GM19351 (cell line): ENCODE data around the gene TICRR.

Source experiments
- ATAC-seq: cut with Tn5 transposase; IDR thresholded peaks from one replicate; pipeline ENCODE4 v1.9.1; 2021; ENCODE audit warnings: mild to moderate bottlenecking, moderate library complexity; ENCODE audit not compliant: unreplicated experiment

The TICRR gene

DNA sequence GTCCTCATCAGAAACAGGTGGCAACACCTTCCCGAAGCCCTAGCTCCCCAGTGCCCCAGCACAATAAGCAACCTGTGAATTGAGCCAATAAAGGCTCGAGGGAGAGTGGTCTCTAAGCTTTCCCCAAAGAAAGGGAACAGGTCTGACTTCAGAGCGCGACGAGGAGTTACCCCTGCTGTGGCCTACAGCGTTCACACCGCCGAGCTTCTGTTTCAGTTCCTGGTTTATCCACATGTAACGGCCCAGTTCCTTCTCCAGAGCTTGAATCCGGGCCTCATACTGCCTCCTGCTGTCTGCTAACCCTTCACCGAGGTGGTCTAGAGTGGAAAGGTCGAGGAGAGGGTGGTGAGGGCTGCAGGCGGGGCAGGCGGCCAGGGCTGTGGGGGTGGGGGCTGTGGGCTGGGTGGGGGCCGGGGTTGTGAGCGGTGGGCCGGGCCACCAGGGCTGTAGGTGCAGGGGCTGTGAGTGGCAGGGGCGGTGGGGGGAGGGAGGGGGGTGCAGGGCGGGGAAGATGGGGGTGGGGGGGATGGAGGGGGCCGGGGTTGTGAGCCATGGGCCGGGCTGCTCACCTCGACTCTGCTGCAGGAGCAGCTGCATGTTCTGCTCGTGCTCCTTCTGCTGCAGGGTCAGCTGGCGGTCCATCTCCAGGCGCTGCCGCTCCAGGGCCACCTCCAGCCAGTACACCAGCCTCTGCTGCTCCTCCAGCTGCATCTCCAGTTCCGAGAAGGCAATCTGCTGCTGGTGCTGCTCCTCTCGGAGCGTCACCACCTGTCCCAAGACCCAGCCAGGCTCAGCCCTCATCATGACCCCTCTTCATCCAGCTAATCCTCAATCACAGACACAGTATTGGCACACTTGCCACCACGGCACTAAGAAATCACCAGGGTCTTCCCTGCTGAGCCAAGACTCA, 53.8 kb downstream of the TICRR start:
- no peak for ATAC-seq

DNA sequence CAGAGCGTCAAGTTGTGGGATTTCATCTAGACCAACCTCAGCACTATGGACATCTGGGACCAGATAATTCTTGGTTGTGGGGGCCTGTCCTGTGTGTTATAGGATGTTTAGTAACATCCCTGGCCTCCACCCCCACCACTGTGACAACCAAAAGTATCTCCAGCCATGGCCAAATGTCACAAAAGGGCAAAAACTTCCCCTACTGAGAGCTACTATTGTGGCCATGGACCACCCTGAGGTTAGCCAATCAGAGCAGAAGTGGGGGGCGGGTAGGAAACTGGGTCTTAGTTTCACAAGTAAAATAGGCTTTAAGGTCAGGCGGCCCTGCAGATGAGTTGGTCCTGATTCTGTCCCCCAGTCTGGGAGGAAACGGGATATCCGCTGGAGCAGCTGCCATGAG, 54.6 kb downstream of the TICRR start:
- no peak for ATAC-seq

DNA sequence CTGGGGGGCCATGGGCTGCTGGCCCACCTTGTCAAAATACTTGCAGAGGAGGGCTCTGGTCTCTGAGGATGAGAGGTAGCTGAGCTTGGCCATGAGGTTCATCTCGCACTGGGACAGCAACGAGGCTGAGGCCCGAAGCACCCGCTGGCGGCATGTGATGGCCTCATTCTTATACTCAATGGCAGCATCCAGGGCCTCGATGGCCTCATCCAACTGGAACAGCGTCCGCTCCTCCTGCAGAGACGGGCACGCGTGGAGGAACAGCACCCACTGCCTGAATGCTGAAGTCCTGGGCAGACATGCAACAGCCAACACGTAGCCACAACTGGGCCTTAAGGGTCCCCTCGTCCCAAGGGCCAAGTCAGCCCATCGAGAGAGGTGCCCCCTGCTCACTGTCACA, 55.0 kb downstream of the TICRR start:
- ATAC-seq, result no peak

DNA sequence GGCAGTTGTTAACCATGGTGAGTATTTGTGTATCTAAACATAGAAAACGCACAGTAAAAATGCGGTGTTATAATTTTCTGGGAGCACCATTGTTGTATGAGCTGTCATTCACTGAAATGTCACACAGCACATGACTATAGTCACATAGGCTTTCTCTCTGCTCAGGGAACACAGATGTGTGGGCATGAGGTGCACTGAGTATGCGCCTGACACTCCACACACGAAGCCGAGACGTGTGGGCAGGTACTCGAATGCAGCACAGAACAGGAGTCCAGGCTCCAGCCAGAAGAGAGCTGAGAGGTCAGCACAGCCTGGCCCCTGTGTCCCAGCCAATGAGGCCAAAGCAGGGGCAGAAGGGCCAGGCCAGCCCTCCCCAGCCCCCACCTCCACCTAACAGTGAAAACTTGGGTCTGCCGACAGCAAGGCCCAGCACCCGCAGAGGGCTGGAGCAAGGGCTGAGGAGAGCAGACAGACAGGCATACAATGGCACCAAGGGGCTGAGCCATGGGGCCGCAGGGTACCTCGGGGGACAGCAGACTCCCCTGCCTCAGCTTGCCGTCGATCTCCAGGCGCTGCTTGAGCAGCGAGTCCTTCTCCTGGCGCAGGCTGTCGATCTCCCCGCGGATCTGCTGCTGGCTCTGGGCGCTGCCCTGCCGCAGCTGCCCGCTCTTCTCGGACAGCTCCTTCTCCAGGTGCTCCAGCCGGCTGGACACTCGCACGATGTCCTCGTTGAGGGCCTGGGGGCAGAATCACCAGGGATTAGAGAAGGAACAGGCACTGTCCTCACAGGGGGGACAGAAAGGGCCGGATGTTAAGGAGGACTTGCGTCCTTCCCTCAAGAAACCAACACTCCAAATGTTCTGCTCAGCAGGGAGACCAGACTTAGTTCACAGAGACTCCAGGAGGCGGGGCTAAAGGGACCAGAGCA, 56.0 kb downstream of the TICRR start:
- ATAC-seq, result no peak

- ATAC-seq, result no peak
These were observed 56.6 kb downstream of the TICRR start for GRCh38 chr15:89631902-89632264.

DNA sequence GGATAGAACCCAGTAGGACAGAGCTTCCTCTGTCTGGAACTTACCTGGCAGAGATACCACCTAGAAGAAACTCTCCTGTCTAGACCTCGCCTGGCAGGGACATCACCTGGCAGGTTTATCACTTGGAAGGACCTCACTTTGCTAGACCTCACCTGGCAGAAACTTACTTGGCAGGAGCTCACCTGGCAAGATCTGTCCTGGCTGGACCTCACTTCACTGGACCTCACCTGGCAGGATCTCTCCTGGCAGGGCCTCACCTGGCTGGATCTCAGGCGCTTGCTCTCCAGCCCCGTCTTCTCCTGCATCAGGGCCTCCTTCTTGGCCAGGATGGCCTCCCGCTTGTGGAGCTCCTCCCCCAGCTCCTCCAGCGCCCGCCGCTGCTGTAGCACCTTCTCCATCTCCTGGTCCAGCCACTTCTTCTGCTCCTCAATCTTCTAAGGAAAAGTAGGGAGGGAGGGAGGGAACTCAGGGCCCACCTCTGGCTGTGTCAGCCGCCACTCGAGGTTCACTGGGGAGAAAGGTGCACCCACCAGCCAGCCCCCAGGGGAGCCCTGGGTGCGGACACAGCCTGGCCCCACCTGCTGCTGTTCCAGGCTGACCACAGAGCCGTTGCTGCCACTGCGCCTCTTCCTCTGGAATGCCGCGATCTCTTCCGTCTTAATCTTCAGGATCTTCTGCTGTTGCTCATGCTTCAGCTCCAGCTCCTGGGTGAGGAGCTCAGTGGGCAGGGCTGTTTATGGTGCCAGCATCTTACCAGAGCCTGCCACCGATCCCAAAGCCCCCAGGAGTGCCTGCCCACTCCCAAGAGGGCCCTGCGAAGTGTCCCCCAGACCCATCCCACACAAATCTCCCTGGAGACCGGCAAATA, 57.5 kb downstream of the TICRR start:
- ATAC-seq, result no peak

DNA sequence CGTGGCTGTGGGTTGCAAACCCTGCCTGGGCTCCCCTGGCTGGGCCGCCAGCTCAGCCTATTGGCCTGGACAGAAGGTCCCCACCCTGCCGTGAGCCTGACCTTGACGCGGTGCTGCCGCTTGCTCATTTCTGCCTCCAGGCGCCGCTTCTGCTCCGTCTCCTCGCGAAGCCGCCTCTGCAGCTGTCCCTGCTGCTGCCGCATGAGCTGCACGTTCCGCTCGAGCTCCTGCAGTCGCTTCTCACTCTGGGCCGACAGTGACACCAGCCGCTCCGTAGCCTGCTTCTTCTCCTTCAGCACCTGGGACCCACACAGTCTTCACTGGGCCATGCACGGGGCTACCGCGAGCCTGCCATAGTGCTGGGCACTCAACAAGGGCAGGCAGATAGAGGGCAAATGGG, 58.3 kb downstream of the TICRR start:
- no peak for ATAC-seq

DNA sequence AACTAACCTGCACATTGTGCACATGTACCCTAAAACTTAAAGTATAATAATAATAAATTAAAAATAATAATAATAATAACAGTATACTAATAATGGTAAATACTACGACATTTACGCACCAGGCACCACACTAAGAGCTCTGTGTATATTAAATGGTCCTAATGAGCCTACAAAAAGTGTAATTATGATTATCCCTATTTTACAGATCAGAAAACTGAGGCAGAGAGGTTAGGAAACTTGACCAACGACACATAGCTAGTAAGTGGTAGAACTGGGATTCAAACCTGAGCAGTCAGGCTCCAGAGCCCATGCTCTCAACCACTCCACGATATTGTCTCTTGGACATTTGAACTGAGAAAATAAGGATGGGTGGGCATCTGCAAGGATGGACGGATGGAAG, 65.0 kb downstream of the TICRR start:
- ATAC-seq, result no peak

GRCh38 chr15:89641053-89641452, 65.8 kb downstream of the TICRR start:
- no peak for ATAC-seq

GRCh38 chr15:89642106-89642505, 66.8 kb downstream of the TICRR start:
- ATAC-seq, result no peak

DNA sequence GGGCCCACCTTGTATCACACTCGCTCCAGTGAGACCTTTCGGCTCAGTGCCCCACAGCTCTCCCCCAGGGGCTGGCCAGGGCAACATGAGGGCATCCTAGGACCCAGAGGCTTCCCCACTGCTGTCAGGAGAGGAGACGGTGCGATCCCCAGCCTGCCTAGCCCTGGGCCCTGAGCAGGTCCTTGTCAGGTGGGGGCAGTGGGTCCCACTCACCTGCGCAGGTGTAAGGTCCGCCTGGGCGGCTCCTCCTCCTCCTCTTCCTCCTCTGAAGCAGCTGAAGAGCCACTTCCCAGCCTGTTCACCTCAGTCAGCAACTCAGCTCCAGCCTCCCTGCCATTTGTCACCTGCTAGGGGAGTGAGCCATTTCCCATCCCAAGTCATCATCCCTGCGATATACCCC, 70.4 kb downstream of the TICRR start:
- no peak for ATAC-seq

- ATAC-seq, result peak; percentile 9
These were observed 71.3 kb downstream of the TICRR start for GRCh38 chr15:89646416-89647141.

GRCh38 chr15:89647191-89647851, 72.1 kb downstream of the TICRR start:
- peak; percentile 73 for ATAC-seq

DNA sequence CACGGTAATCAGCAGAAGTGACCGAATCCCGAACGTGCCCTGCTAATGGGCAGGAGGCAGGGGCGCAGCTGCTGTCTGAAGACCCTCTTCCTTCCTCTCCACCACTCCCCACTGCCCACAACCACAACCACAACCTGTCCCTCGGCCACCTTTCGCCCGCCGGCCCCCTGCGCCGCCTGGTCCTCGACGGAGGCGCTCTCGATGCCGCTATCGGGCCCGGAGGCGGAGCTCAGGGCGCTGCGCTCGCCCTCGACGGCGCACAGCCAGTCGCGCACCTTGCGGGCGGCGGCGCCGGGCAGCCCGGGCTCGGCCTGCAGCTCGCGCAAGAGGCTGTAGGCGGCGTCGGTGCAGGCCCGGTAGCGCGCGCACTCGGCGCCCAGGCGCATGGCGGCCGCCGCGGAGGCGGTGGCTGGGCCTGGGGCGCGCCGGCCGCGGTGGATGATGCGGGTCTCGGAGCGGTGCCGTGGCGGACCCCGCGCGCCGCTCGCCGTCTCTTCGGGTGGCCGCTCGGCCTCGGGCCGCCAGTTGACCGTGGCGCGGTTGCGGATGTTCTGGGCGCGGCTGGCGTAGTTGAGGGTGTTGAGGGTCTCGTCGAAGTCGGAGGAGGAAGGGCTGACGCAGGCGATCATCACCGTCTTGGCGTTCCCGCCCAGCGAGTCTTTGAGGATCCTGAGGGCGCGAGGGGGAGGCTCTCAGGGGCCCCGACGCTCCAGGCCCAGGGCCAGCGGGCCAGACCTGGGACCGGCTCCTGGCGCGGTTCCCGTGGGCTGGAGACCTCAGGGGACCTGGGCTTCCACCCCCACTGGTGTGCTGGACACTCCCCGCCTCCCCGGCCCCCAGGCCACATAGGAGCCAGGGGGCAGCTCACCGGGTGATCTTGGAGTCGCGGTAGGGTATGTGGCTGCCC, 73.1 kb downstream of the TICRR start:
- no peak for ATAC-seq

DNA sequence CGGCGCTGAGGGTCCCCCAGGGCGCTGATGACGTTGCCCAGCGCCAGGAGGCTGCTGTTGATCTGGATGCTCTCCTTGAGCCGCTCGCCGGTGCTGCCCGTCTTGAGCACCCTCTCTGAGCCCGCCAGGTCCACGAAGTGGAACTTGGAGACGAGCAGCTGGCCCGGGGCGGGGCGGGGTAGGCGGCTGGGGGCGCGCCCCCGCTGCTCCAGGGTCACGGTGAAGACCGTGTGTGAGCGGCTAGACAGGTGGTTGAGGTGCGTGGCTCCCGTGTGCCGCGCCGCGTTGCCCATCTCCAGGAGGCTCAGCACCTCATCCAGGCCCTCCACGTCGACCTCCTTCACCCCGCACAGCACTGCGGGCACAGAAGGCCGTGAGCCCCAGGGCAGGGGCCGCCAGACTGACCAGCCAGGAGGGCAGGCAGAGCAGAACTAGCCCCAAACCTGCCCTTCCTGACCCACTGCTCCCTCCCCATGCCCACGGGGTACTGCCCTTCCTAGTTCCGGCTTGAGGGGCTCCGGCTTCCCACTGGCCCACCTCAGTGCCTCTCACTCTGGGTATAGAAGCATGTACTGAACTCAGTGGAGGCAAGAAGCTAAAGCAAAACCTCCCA, 73.8 kb downstream of the TICRR start:
- ATAC-seq, result no peak

DNA sequence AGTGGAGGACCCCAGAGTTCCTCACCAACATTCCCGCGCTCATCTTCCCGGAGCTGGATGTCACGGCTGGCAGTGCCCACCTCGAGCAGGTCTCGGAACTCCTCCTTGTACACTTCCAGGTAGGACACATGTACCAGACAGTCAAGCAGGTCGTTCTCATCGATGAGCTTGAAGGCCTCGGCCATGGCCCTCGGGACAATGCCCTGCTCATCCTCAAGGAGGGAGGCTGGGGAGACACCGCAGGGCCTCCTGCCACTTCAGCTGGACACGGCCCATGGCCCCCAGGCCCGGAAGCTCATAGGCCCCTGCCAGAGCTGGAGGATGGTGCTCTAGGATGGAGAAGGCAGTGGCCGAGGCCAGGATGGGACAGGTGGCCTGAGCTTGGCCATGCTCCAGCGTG, 74.4 kb downstream of the TICRR start:
- no peak for ATAC-seq

- ATAC-seq, result no peak
These were observed 76.9 kb downstream of the TICRR start for GRCh38 chr15:89652131-89652530.

DNA sequence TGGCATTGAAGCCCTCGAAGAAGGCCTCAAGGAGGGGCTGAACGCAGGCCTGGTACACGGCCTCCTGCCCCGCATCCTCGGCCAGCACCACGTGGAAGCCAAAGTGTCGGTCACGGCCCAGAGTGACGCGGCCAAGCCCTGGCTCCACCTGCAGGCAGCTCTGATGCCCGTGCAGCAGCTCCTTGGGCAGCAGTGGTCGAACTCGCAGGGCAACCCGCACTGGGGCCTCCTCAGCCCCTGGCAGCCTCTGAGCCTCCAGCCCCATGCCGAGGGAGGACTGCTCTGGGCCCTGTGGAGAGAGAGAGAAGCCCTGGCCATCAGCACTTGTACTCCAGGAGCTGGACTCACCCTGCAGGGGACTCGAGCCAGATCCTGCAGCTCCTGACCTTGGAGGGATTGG, 77.4 kb downstream of the TICRR start:
- ATAC-seq, result no peak
